ENCODE measurements around the gene GPRC5B.
A peak's percentile ranks its signal among the peaks of the same experiment; 100 is the strongest.

The GPRC5B gene

GRCh38 chr16:19884611-19885450 is at the start of gene GPRC5B:
Gene GPRC5B, minus strand, starts transcription at chr16:19884848. Its CDS starts 12,003 bp downstream, at chr16:19872845.
- DNase-seq: peak; percentile 37

GRCh38 chr16:19933740-19934139 is 49.1 kb upstream of the GPRC5B start:
- no peak for DNase-seq

- no peak for DNase-seq
These were observed 44.4 kb upstream of the GPRC5B start for GRCh38 chr16:19929062-19929511.

GRCh38 chr16:19928432-19928831 is 43.8 kb upstream of the GPRC5B start:
- no peak for DNase-seq

GRCh38 chr16:19926449-19927390 is 42.1 kb upstream of the GPRC5B start:
- no peak for DNase-seq

GRCh38 chr16:19923396-19923795 is 38.7 kb upstream of the GPRC5B start:
- no peak for DNase-seq

- DNase-seq: no peak
These were observed 34.5 kb upstream of the GPRC5B start for GRCh38 chr16:19919142-19919541.

- DNase-seq: no peak
These were observed 31.4 kb upstream of the GPRC5B start for GRCh38 chr16:19916064-19916463.

- DNase-seq: no peak
These were observed 30.2 kb upstream of the GPRC5B start for GRCh38 chr16:19914877-19915276.

- DNase-seq: no peak
These were observed 28.6 kb upstream of the GPRC5B start for GRCh38 chr16:19913340-19913645.

- DNase-seq: no peak
These were observed 28.0 kb upstream of the GPRC5B start for GRCh38 chr16:19912455-19913339.

- DNase-seq: no peak
These were observed 27.3 kb upstream of the GPRC5B start for GRCh38 chr16:19911747-19912454.

GRCh38 chr16:19911204-19911603 is 26.6 kb upstream of the GPRC5B start:
- DNase-seq: no peak

GRCh38 chr16:19909750-19910322 is 25.2 kb upstream of the GPRC5B start:
- DNase-seq: no peak

- DNase-seq: no peak
These were observed 24.3 kb upstream of the GPRC5B start for GRCh38 chr16:19908921-19909320.

GRCh38 chr16:19907161-19907992 is 22.7 kb upstream of the GPRC5B start:
- DNase-seq: peak; percentile 54

GRCh38 chr16:19901164-19901563 is 16.5 kb upstream of the GPRC5B start:
- DNase-seq: no peak

- no peak for DNase-seq
These were observed 14.9 kb upstream of the GPRC5B start for GRCh38 chr16:19899605-19899955.

GRCh38 chr16:19898924-19899604 is 14.4 kb upstream of the GPRC5B start:
- DNase-seq: peak; percentile 55

GRCh38 chr16:19898166-19898565 is 13.5 kb upstream of the GPRC5B start:
- DNase-seq: no peak

Data from NCI-H774 (cell line).